WI38 (cell line): ENCODE measurements around the gene PAPOLA.
"Not testable (repeated sequence)": the region's sequence is repeated elsewhere in the genome, so short reads cannot be mapped to it uniquely, and the experiment has no call there.

Experiments used
- H3K4me3 ChIP-seq: 2 replicates; pipeline ENCODE4 v1.5.1; 2011; ENCODE audit warnings: low read depth, mild to moderate bottlenecking, control low read depth, low read length
- TF ChIP-seq, protein P1 (sequence below): IDR thresholded peaks from 2 replicates; pipeline ENCODE4 v1.5.1; 2012; ENCODE audit warnings: low read depth, mild to moderate bottlenecking, control low read depth, low read length

Gene PAPOLA

DNA sequence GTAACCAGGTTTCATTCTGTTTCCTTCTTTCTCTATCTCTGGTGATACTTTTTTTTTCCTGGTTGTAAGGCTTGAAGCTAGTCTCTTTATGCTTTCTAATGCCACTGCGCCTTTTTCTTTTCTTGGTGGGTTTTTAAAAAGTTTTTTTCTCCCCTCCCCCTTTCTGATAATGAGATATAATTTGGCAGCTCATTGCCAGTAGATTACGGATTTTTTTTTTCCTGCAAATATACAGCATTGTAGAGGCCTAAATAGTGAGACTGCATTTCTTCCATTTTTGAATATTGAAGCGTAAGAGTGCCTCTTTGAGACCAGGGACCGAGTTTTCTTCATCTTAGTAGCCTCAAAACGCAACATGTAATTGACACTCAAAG is 1.1 kb downstream of the PAPOLA start:
- TF ChIP-seq, protein P1, sequence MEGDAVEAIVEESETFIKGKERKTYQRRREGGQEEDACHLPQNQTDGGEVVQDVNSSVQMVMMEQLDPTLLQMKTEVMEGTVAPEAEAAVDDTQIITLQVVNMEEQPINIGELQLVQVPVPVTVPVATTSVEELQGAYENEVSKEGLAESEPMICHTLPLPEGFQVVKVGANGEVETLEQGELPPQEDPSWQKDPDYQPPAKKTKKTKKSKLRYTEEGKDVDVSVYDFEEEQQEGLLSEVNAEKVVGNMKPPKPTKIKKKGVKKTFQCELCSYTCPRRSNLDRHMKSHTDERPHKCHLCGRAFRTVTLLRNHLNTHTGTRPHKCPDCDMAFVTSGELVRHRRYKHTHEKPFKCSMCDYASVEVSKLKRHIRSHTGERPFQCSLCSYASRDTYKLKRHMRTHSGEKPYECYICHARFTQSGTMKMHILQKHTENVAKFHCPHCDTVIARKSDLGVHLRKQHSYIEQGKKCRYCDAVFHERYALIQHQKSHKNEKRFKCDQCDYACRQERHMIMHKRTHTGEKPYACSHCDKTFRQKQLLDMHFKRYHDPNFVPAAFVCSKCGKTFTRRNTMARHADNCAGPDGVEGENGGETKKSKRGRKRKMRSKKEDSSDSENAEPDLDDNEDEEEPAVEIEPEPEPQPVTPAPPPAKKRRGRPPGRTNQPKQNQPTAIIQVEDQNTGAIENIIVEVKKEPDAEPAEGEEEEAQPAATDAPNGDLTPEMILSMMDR: no peak
- H3K4me3 ChIP-seq: peak overlapping the region; percentile 96

DNA sequence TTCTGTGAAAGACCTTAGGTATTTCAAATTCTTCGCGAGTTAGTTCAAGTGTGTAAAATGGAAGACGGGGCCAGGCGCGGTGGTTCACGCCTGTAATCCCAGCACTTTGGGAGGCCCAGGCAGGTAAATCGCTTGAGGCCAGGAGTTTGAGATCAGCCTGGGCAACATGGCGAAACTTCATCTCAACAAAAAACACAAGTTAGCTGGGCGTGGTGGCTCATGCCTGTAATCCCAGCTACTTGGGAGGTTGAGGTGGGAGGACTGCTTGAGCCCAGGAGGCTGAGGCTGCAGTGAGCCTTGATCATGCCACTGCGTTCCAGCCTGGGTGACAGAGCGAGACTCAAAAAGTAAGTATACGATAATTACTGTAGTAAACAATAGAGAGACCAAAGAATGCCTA is 2.2 kb downstream of the PAPOLA start:
- not testable (repeated sequence) for H3K4me3 ChIP-seq

DNA sequence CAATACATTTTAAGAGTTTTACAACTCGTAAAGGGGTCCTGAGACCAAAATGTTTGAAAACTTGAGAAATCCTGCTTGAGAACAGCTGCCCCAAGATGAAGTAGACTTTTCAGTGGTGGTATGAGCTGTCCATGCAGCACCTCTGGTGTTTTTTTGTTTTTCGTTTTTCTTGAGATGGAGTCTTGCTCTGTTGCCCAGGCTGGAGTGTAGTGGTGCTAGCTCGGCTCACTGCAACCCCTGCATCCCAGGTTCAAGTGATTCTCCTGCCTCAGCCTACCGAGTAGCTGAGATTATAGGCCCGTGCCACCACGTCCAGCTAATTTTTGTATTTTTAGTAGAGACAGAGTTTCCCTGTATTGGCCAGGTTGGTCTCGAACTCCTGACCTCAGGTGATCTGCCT is 5.5 kb downstream of the PAPOLA start:
- H3K4me3 ChIP-seq: no peak overlapping the region
- TF ChIP-seq, protein P1: no peak

DNA sequence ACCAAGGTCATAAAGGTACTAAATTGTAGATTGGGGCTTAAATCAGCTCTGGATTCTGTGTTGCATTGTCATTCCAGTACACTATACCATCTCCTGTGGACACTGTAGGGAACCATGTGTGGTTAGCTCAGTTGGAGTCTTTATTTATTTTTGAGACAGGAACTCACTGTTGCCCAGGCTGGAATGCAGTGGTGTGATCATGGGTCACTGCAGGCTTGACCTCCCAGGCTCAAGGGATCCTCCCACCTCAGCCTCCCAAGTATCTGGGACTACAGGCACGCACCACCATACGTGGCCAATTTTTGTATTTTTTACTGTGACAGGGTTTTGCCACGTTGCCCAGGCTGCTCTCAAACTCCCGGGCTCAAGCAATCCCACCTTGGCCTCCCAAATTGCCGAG is 6.7 kb downstream of the PAPOLA start:
- TF ChIP-seq, protein P1: no peak
- no peak overlapping the region for H3K4me3 ChIP-seq

DNA sequence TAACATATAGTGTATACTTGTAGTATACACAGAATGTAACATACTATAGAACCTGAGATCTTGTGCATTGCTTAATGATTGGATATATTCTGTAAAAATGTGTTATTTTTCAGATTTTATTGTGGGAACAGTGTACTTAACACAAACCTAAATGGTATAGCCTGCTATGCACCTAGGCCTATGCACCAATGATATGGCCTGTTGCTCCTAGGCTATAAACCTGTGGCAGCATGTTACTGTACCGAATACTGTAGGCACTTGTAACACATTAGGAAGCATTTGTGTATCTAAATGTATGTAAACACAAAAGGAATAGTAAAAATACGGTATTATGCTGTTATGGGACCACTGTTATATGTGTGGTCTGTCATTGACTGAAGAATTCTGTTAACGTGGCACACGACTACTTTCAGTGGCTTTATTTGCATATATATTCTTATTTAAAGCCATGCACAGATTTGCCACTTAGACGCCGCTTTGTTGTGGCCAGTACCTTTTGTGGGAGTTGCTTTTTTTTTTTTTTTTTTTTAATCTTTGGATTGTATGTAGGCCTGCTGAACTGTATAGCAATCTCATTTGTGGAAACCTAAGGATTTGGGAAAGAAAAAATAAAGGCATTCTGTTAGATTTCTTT is 7.4 kb downstream of the PAPOLA start:
- TF ChIP-seq, protein P1: no peak
- H3K4me3 ChIP-seq: no peak overlapping the region

DNA sequence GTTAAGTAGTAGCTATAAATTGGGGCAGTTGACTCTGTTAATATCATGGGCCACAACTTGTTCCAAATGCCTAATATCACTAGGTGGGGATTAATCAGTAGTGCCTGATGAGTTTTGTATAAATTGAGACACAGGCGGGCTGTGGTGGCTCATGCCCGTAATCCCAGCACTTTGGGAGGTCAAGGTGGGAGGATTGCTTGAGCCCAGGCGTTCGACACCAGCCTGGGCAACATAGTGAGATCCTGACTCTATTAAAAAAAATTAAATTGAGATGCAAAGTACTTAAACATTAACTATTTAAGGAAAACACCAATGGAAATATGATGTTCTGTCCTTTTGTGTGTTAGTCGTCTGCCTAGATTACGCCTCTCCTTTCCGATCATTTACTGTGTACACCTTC is 9.0 kb downstream of the PAPOLA start:
- H3K4me3 ChIP-seq: no peak overlapping the region
- TF ChIP-seq, protein P1: no peak

DNA sequence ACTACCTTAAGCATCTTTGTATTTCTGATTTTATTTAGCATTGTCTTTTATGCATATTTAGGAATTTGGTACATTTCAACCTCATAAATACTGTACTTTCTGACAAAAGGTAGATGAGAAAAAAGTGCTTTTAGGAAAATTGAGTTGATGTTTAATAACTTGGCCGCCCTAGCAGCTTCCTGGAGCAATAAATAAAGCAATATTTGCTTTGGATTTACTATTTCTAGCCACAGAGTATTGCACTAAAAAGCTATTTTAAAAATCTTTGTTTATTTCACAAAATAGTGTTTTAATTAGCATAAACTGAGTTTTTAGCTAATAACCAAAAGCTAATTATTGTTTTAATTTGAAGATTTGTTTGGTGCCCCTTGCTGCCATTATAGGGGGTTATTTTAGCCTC is 9.5 kb downstream of the PAPOLA start:
- TF ChIP-seq, protein P1: no peak
- no peak overlapping the region for H3K4me3 ChIP-seq

DNA sequence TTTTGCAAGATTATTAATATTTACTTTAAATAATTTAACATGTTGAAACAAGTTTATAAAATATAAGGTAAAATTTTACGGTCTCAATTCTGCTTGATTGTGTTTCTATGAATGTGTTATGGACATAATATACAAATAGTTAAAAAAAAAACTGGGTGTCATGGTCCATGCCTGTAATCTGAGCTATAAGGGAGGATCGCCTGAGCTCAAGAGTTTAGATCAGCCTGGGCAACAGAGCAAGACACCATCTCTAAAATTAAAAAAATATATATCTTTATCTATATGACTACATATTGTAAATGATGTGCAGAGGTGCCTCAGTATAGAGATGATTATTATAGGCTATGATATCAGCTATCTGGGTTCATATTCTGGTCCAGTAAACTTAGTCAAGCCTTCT is 9.9 kb downstream of the PAPOLA start:
- TF ChIP-seq, protein P1: no peak
- no peak overlapping the region for H3K4me3 ChIP-seq
